H1 (cell line): ENCODE data around the gene ZBTB33. TPM values are rescaled to one million over a fixed set of nuclear protein-coding genes. Genes with fewer than 3 reads are reported as not detected.
A peak's percentile ranks its signal among the peaks of the same experiment; 100 is the strongest.

Experiments used
- CTCF ChIA-PET: fragments of 300-600 bp; sonication (Branson Sonifier 250); formaldehyde crosslinking; loops from one replicate; lab custom pipeline; 2021; ENCODE audit not compliant: partially characterized antibody; lab: Charles Lee
- POLR2A ChIA-PET: fragments of 300-600 bp; sonication (Branson Sonifier 250); formaldehyde crosslinking; loops from one replicate; lab custom pipeline; 2021; ENCODE audit warnings: inconsistent platforms; ENCODE audit not compliant: partially characterized antibody; lab: Charles Lee
- DNase-seq, 2 experiments: peaks; one replicate each; pipeline versions ENCODE4 v3.0.0 to v3.0.0-alpha.2; 2010 to 2022; ENCODE audit warnings: low spot score in 2 of 2, low read depth in 1 of 2, mixed read lengths in 1 of 2
- FAIRE-seq: peaks from 2 replicates; lab custom pipeline; 2011; peaks lifted over from hg19 to GRCh38; lab: Jason Lieb, UNC
- H2AFZ ChIP-seq: 2 replicates; pipeline ENCODE4 v1.8.1; 2012; ENCODE audit warnings: low read length, inconsistent platforms
- H2AK5ac ChIP-seq: 2 replicates; pipeline ENCODE4 v1.6.1; 2013; ENCODE audit warnings: low read depth, low read length
- H2BK120ac ChIP-seq: replicated peaks from 2 replicates; pipeline ENCODE3; 2013; ENCODE audit warnings: low read depth, low read length, inconsistent platforms
- H2BK12ac ChIP-seq: 2 replicates; pipeline ENCODE4 v1.6.1; 2013; ENCODE audit warnings: low read depth, low read length
- H2BK15ac ChIP-seq: 2 replicates; pipeline ENCODE4 v1.6.1; 2013; ENCODE audit warnings: low read length
- H2BK20ac ChIP-seq: 2 replicates; pipeline ENCODE4 v1.6.1; 2013; ENCODE audit warnings: low read length
- H2BK5ac ChIP-seq: 2 replicates; pipeline ENCODE4 v1.6.1; 2013; ENCODE audit warnings: low read depth, low read length
- H3K14ac ChIP-seq: 2 replicates; pipeline ENCODE4 v1.6.1; 2013; ENCODE audit warnings: inconsistent platforms; ENCODE audit not compliant: insufficient read length
- H3K18ac ChIP-seq: 2 replicates; pipeline ENCODE4 v1.6.1; 2013; ENCODE audit warnings: low read length; ENCODE audit errors: extremely low read depth
- H3K23ac ChIP-seq: 2 replicates; pipeline ENCODE4 v1.6.1; 2013; ENCODE audit warnings: inconsistent platforms; ENCODE audit not compliant: insufficient read length
- H3K23me2 ChIP-seq: 2 replicates; pipeline ENCODE4 v1.6.1; 2013; ENCODE audit warnings: low read depth, low read length
- H3K27ac ChIP-seq: 2 replicates; pipeline ENCODE4 v1.6.1; 2011; ENCODE audit warnings: low read depth, low read length, inconsistent platforms
- H3K27me3 ChIP-seq, 4 experiments: replicated peaks in 1 of 4; 1 replicate in 1 of 4; 2 replicates in 3 of 4; pipeline versions ENCODE4 v1.6.1 to v1.8.1; 2011 to 2013; ENCODE audit warnings: low read length in 3 of 4, mild to moderate bottlenecking in 3 of 4, inconsistent platforms in 2 of 4, mixed read lengths in 2 of 4, moderate library complexity in 1 of 4; ENCODE audit not compliant: control insufficient read depth in 3 of 4, insufficient read depth in 3 of 4; ENCODE audit errors: extremely low read depth in 1 of 4
- H3K36me3 ChIP-seq, 4 experiments: 2 replicates each; pipeline versions ENCODE4 v1.6.1 to v1.8.1; 2011 to 2013; ENCODE audit warnings: mild to moderate bottlenecking in 4 of 4, low read length in 3 of 4, moderate library complexity in 2 of 4, control low read depth in 1 of 4, inconsistent platforms in 1 of 4; ENCODE audit not compliant: insufficient read depth in 4 of 4, control insufficient read depth in 2 of 4
- H3K4ac ChIP-seq: replicated peaks from 2 replicates; pipeline ENCODE3; 2013; ENCODE audit warnings: low read length, low read depth, mixed read lengths, inconsistent platforms; ENCODE audit not compliant: insufficient read length
- H3K4me1 ChIP-seq, 4 experiments: replicated peaks in 1 of 4; 1 replicate in 1 of 4; 2 replicates in 3 of 4; pipeline versions ENCODE4 v1.6.1 to v1.8.1; 2011 to 2013; ENCODE audit warnings: low read length in 3 of 4, inconsistent platforms in 2 of 4, mixed read lengths in 1 of 4; ENCODE audit not compliant: insufficient read depth in 4 of 4, control insufficient read depth in 3 of 4
- H3K4me2 ChIP-seq, 2 experiments: 2 replicates each; pipeline versions ENCODE4 v1.6.1 to v1.8.1; 2011 to 2013; ENCODE audit warnings: low read depth in 2 of 2, low read length in 2 of 2, control low read depth in 1 of 2, inconsistent platforms in 1 of 2, mild to moderate bottlenecking in 1 of 2; ENCODE audit not compliant: insufficient read depth in 1 of 2
- H3K4me3 ChIP-seq, 4 experiments: fragments of 200-600, 300-600 bp in 1 of 4; sonication (generic), shearing (Covaris generic), sonication (Bioruptor Twin) in 1 of 4; 2 replicates each; pipeline versions ENCODE4 v1.5.1 to v1.8.1; 2011 to 2016; ENCODE audit warnings: low read length in 4 of 4, low read depth in 3 of 4, control low read depth in 2 of 4, inconsistent platforms in 2 of 4, mild to moderate bottlenecking in 2 of 4, mixed read lengths in 1 of 4, moderate library complexity in 1 of 4; ENCODE audit not compliant: insufficient read depth in 2 of 4; ENCODE audit errors: extremely low read depth in 1 of 4
- H3K56ac ChIP-seq: replicated peaks from 2 replicates; pipeline ENCODE3; 2013; ENCODE audit warnings: low read depth, mild to moderate bottlenecking, mixed read lengths, low read length, inconsistent platforms; ENCODE audit not compliant: insufficient read length
- H3K79me1 ChIP-seq: 2 replicates; pipeline ENCODE4 v1.6.1; 2013; ENCODE audit warnings: low read depth, low read length, control low read depth
- H3K79me2 ChIP-seq, 2 experiments: 2 replicates each; pipeline versions ENCODE4 v1.6.1 to v1.8.1; 2012 to 2013; ENCODE audit warnings: low read length in 2 of 2, mild to moderate bottlenecking in 2 of 2, inconsistent platforms in 1 of 2; ENCODE audit not compliant: insufficient read depth in 2 of 2, control insufficient read depth in 1 of 2
- H3K9ac ChIP-seq, 4 experiments: replicated peaks in 1 of 4; 1 replicate in 1 of 4; 2 replicates in 3 of 4; pipeline versions ENCODE4 v1.6.1 to v1.8.1; 2011 to 2013; ENCODE audit warnings: low read depth in 3 of 4, low read length in 3 of 4, control low read depth in 2 of 4, mild to moderate bottlenecking in 2 of 4, moderate library complexity in 2 of 4, inconsistent platforms in 1 of 4; ENCODE audit errors: extremely low read depth in 1 of 4
- H3K9me3 ChIP-seq, 2 experiments: 2 replicates each; pipeline versions ENCODE4 v1.6.1 to v1.8.1; 2012 to 2013; ENCODE audit warnings: mild to moderate bottlenecking in 2 of 2, moderate library complexity in 2 of 2, control low read depth in 1 of 2, inconsistent platforms in 1 of 2, low read depth in 1 of 2, low read length in 1 of 2, mixed read lengths in 1 of 2; ENCODE audit not compliant: insufficient read depth in 2 of 2
- H4K20me1 ChIP-seq, 2 experiments: replicated peaks in 1 of 2; 2 replicates each; pipeline versions ENCODE3 to v1.8.1; 2011 to 2013; ENCODE audit warnings: inconsistent platforms in 2 of 2, low read length in 2 of 2, mild to moderate bottlenecking in 1 of 2; ENCODE audit not compliant: insufficient read depth in 2 of 2, control insufficient read depth in 1 of 2
- H4K5ac ChIP-seq: 2 replicates; pipeline ENCODE4 v1.6.1; 2013; ENCODE audit warnings: low read length, low read depth, mixed read lengths, inconsistent platforms; ENCODE audit not compliant: insufficient read length
- H4K8ac ChIP-seq: 2 replicates; pipeline ENCODE4 v1.8.0; 2013; ENCODE audit warnings: mild to moderate bottlenecking, moderate library complexity, low read length, inconsistent platforms; ENCODE audit not compliant: insufficient read depth; ENCODE audit errors: extremely low read depth
- H4K91ac ChIP-seq: replicated peaks from 2 replicates; pipeline ENCODE3; 2013; ENCODE audit warnings: low read length, mixed read lengths, inconsistent platforms; ENCODE audit not compliant: insufficient read length
- WGBS, 2 experiments: shearing (Covaris generic) in 1 of 2; methylation state at CpG; one replicate each; pipeline versions ENCODE4 v1.1.6 to v1.1.7; 2013 to 2015; ENCODE audit warnings: low lambda C conversion rate in 2 of 2, mixed read lengths in 2 of 2, inconsistent platforms in 1 of 2, low coverage in 1 of 2, missing lambda C conversion rate in 1 of 2; ENCODE audit not compliant: insufficient replicate concordance in 2 of 2, insufficient coverage in 1 of 2, insufficient read length in 1 of 2; ENCODE audit errors: extremely low coverage in 1 of 2, missing lambda C conversion rate in 1 of 2; 5-methylcytosine and 5-hydroxymethylcytosine counted together
- polyA plus RNA-seq, 7 experiments: library from polyadenylated mRNA; depleted of rRNA in 3 of 7; stranded (reverse) in 5 of 7; unstranded in 2 of 7; fragments of >200 nt in 5 of 7; fragments of 200-250 nt in 2 of 7; gene quantifications; 1 replicate in 5 of 7; 2 replicates in 1 of 7; 4 replicates in 1 of 7; pipeline versions ENCODE4 v1.2.1 to v1.2.3, GENCODE V29; 2011 to 2013; ENCODE audit warnings: missing spikeins in 2 of 7, mixed read lengths in 2 of 7
- total RNA-seq: library from RNA; stranded (reverse); fragmentation: NEBNext Ultra II Directional; extraction: Animal tissue kit (Norgen Biotek cat#: 25700); gene quantifications from 2 replicates; pipeline ENCODE4 v1.2.1, GENCODE V29; 2021
- TF ChIP-seq, protein P1 (sequence below): IDR thresholded peaks from 2 replicates; pipeline ENCODE4 v1.6.1; 2012; ENCODE audit warnings: inconsistent platforms

Gene ZBTB33
- total and polyA plus RNA-seq, 2 of the 8 experiments (the other 6 are each of a cell fraction or from before 2014, with no cell fraction given) = 3.4 to 14.9 TPM

DNA sequence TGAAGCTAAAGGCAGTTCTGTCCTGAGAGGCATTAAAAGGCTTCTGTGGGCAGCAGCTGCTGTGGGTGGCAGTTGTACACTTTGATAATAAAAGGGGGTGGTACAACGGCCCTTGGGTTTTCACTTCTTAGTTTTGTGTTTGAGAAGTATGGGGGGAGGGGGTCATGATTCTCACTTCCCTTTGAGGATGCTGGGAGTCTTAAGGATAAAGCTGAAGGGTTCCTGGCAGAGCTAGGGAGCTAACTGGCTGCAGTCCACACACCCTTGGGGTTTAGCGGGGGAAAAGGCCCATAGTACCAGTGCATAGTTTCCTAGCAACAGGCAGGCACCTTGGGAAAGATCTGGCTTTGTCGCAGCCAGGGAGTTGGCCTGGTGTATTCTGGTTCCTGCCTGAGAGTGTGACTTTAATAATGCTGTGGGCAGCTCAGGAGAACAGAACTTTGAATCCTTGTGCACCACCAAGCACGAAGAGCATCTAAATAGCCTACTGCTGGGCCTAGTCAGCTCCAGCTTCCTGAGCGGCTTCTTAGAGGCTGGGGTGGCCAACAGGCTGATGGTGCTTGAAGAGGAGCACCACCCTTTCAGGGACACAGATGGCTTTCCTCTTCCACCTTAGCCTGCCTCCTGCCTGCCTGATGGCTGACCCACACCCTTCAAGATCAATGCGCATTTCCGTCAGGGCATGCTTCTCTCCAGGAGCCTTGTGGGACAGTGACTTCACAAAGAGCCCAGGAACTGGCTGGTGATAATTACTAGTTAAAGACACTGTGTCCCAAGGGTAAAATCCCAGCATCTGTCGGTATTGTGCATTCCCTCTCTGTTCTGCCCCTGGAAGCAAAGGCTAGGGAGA lies 12.5 kb downstream of the ZBTB33 start:
- DNase-seq (no peak), FAIRE-seq (no peak)
- H3K18ac ChIP-seq = no peak overlapping the region
- 71% methylated on average over 6 of the region's 8 CpGs; no CpG with 5 or more reads in 1 of the 2 experiments for WGBS, 2 experiments
- no peak overlapping the region for H2BK120ac ChIP-seq
- no peak overlapping the region for H2AFZ ChIP-seq
- no peak overlapping the region for H3K23ac ChIP-seq
- H2BK5ac ChIP-seq = no peak overlapping the region; the same call in 1 of the 2 replicates
- CTCF ChIA-PET = interaction anchor here (0.6 to 0.9 kb wide), 3 partner anchors 12 to 49 kb away, joined by 3 read pairs; no protein-coding TSS in a partner anchor
- no peaks in the 10 kb centered on the region for H3K27me3 ChIP-seq
- H3K27ac ChIP-seq = no peak overlapping the region
- no peak overlapping the region for H3K9ac ChIP-seq
- H3K4me2 ChIP-seq = peak overlapping the region; percentile 7 to 28; a peak in 3 of 4 replicates
- no peaks in the 10 kb centered on the region for H3K9me3 ChIP-seq
- H2BK12ac ChIP-seq = no peak overlapping the region
- H4K20me1 ChIP-seq = no peaks in the 10 kb centered on the region
- H2BK15ac ChIP-seq = no peak overlapping the region
- H3K79me1 ChIP-seq = no peaks in the 10 kb centered on the region
- H4K5ac ChIP-seq = no peak overlapping the region
- peaks cover 0 to 9% (median 2%) of the 10 kb centered on the region in 4 experiments; a peak in 1 of 7 replicates for H3K4me1 ChIP-seq
- no peak overlapping the region for H3K4ac ChIP-seq
- H4K8ac ChIP-seq = no peak overlapping the region
- no peak overlapping the region for H3K4me3 ChIP-seq
- H2BK20ac ChIP-seq = no peak overlapping the region
- H3K36me3 ChIP-seq = no peaks in the 10 kb centered on the region
- no peaks in the 10 kb centered on the region for H3K23me2 ChIP-seq
- H3K79me2 ChIP-seq = no peaks in the 10 kb centered on the region
- no peak overlapping the region for H2AK5ac ChIP-seq
- H4K91ac ChIP-seq = peak overlapping the region; percentile 65
- H3K14ac ChIP-seq = no peak overlapping the region
- no peak overlapping the region for H3K56ac ChIP-seq
- POLR2A ChIA-PET = interaction anchor here (0.6 kb wide), 1 partner anchor 19 kb away, joined by 3 read pairs; no protein-coding TSS in a partner anchor
- TF ChIP-seq, protein P1, sequence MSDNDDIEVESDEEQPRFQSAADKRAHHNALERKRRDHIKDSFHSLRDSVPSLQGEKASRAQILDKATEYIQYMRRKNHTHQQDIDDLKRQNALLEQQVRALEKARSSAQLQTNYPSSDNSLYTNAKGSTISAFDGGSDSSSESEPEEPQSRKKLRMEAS = 0 out of 2 replicates have a peak, but pooled peaks have one; percentile 8
